Adipocyte (in vitro differentiated cells): Measurements from ENCODE around the gene TRAF2.
A peak's percentile ranks its signal among the peaks of the same experiment; 100 is the strongest.
"Not testable (repeated sequence)": the region's sequence is repeated elsewhere in the genome, so short reads cannot be mapped to it uniquely, and the experiment has no call there.

Experiments used
- DNase-seq: peaks from one replicate; pipeline ENCODE4 v3.0.0-alpha.2; 2015; ENCODE audit warnings: low read depth
- H3K27me3 ChIP-seq: replicated peaks from 2 replicates; pipeline ENCODE4 v1.7.0; 2013; ENCODE audit warnings: mild to moderate bottlenecking, low read length, moderate library complexity; ENCODE audit not compliant: control insufficient read depth, insufficient read depth
- H3K36me3 ChIP-seq: 2 replicates; pipeline ENCODE4 v1.7.0; 2013; ENCODE audit warnings: low read length, mild to moderate bottlenecking, moderate library complexity; ENCODE audit not compliant: control insufficient read depth, insufficient read depth, severe bottlenecking
- H3K4me1 ChIP-seq: 2 replicates; pipeline ENCODE4 v1.7.0; 2013; ENCODE audit warnings: mild to moderate bottlenecking, low read length, moderate library complexity; ENCODE audit not compliant: control insufficient read depth, insufficient read depth
- H3K4me3 ChIP-seq: 2 replicates; pipeline ENCODE4 v1.7.0; 2013; ENCODE audit warnings: mild to moderate bottlenecking, low read length, moderate library complexity
- H3K9ac ChIP-seq: 2 replicates; pipeline ENCODE4 v1.7.0; 2013; ENCODE audit warnings: mild to moderate bottlenecking, low read length, moderate library complexity
- H3K9me3 ChIP-seq: 2 replicates; pipeline ENCODE4 v1.7.0; 2013; ENCODE audit warnings: mild to moderate bottlenecking, low read length, moderate library complexity; ENCODE audit not compliant: control insufficient read depth

The TRAF2 gene

GRCh38 chr9:136842380-136842948 is 43.9 kb upstream of the TRAF2 start, which contains the start of gene AJM1:
TSS of gene AJM1 (plus strand) at chr9:136842478. CDS start at chr9:136844415, 1,937 bp downstream.
- not testable (repeated sequence) for H3K9me3 ChIP-seq, H3K27me3 ChIP-seq, H3K4me1 ChIP-seq
- peaks cover 15% of the 10 kb centered on the region for H3K36me3 ChIP-seq
- peak; percentile 86 for DNase-seq
- H3K9ac ChIP-seq, result peak within 1 kb of the TSS; percentile 58
- peak within 1 kb of the TSS; percentile 74 for H3K4me3 ChIP-seq

- H3K4me3 ChIP-seq, H3K9me3 ChIP-seq, H3K9ac ChIP-seq, H3K27me3 ChIP-seq, H3K4me1 ChIP-seq, DNase-seq: not testable (repeated sequence)
- H3K36me3 ChIP-seq, result peaks cover 15% of the 10 kb centered on the region
These were observed 43.0 kb upstream of the TRAF2 start for GRCh38 chr9:136843159-136843800.

- peak; percentile 72 for DNase-seq
- H3K9me3 ChIP-seq, H3K36me3 ChIP-seq, H3K27me3 ChIP-seq, H3K4me1 ChIP-seq, H3K9ac ChIP-seq, H3K4me3 ChIP-seq: not testable (repeated sequence)
These were observed 42.2 kb upstream of the TRAF2 start for GRCh38 chr9:136843801-136844740.

- H3K9me3 ChIP-seq, result no peaks in the 10 kb centered on the region
- H3K4me1 ChIP-seq, result peaks cover 11% of the 10 kb centered on the region
- no peak overlapping the region for H3K4me3 ChIP-seq
- H3K9ac ChIP-seq, result no peak overlapping the region
- H3K36me3 ChIP-seq, result peaks cover under 1% of the 10 kb centered on the region
- peak; percentile 28 for DNase-seq
- no peaks in the 10 kb centered on the region for H3K27me3 ChIP-seq
These were observed 41.4 kb upstream of the TRAF2 start for GRCh38 chr9:136844761-136845464.

GRCh38 chr9:136845465-136846260 is 40.7 kb upstream of the TRAF2 start:
- Histone ChIP-seq H3K9me3 (no peaks in the 10 kb centered on the region), H3K9ac (no peak overlapping the region), H3K4me1 (peaks cover 17% of the 10 kb centered on the region), H3K36me3 (no peaks in the 10 kb centered on the region), H3K27me3 (no peaks in the 10 kb centered on the region), H3K4me3 (no peak overlapping the region)
- DNase-seq, result no peak

GRCh38 chr9:136846376-136847087 is 39.8 kb upstream of the TRAF2 start:
- DNase-seq, result peak; percentile 27
- peaks cover 6% of the 10 kb centered on the region for H3K36me3 ChIP-seq
- H3K9ac ChIP-seq, result peak overlapping the region; percentile 39
- H3K9me3 ChIP-seq, result no peaks in the 10 kb centered on the region
- H3K4me1 ChIP-seq, result peaks cover 14% of the 10 kb centered on the region
- no peaks in the 10 kb centered on the region for H3K27me3 ChIP-seq
- H3K4me3 ChIP-seq, result no peak overlapping the region

- peak; percentile 88 for DNase-seq
- peak overlapping the region; percentile 97 for H3K4me3 ChIP-seq
- H3K4me1 ChIP-seq, result peaks cover 8% of the 10 kb centered on the region
- H3K9ac ChIP-seq, result peak overlapping the region; percentile 96
- H3K36me3 ChIP-seq, result peaks cover 6% of the 10 kb centered on the region
- H3K9me3 ChIP-seq, result no peaks in the 10 kb centered on the region
- no peaks in the 10 kb centered on the region for H3K27me3 ChIP-seq
These were observed 39.1 kb upstream of the TRAF2 start for GRCh38 chr9:136847088-136847825.

GRCh38 chr9:136847826-136848392 is 38.4 kb upstream of the TRAF2 start:
- H3K4me3 ChIP-seq, result peak overlapping the region; percentile 97
- peak overlapping the region; percentile 96 for H3K9ac ChIP-seq
- H3K9me3 ChIP-seq, result no peaks in the 10 kb centered on the region
- no peaks in the 10 kb centered on the region for H3K27me3 ChIP-seq
- peak; percentile 95 for DNase-seq
- peaks cover 8% of the 10 kb centered on the region for H3K4me1 ChIP-seq
- H3K36me3 ChIP-seq, result peaks cover 6% of the 10 kb centered on the region

- no peaks in the 10 kb centered on the region for H3K9me3 ChIP-seq
- DNase-seq, result peak; percentile 69
- peaks cover 6% of the 10 kb centered on the region for H3K36me3 ChIP-seq
- H3K9ac ChIP-seq, result peak overlapping the region; percentile 96
- H3K4me1 ChIP-seq, result peaks cover 8% of the 10 kb centered on the region
- H3K4me3 ChIP-seq, result peak overlapping the region; percentile 97
- no peaks in the 10 kb centered on the region for H3K27me3 ChIP-seq
These were observed 37.8 kb upstream of the TRAF2 start for GRCh38 chr9:136848393-136849037.
